HEK293 (cell line): ENCODE results near the gene SLC6A3.

Source experiments
- MYNN ChIP-seq: fragments of 450-650 bp; formaldehyde crosslinking; IDR thresholded peaks from 2 replicates; pipeline ENCODE4 v1.5.1; 2016; ENCODE audit warnings: missing biosample characterization, missing genetic modification characterization, borderline replicate concordance
- ZNF16 ChIP-seq: fragments of 450-650 bp; formaldehyde crosslinking; IDR thresholded peaks from 2 replicates; pipeline ENCODE4 v1.5.1; 2016; ENCODE audit warnings: low read depth, missing biosample characterization, missing genetic modification characterization
- ZNF350 ChIP-seq: fragments of 450-650 bp; formaldehyde crosslinking; IDR thresholded peaks from 2 replicates; pipeline ENCODE4 v1.5.0; 2017; ENCODE audit warnings: missing biosample characterization, mild to moderate bottlenecking, missing genetic modification characterization
- ZNF610 ChIP-seq: fragments of 450-650 bp; formaldehyde crosslinking; IDR thresholded peaks from 2 replicates; pipeline ENCODE4 v1.5.1; 2016; ENCODE audit warnings: missing biosample characterization, missing genetic modification characterization, borderline replicate concordance
- ZNF792 ChIP-seq: fragments of 450-650 bp; formaldehyde crosslinking; IDR thresholded peaks from 2 replicates; pipeline ENCODE4 v1.5.1; 2016; ENCODE audit warnings: missing biosample characterization, missing genetic modification characterization
- TF ChIP-seq, protein P1 (sequence below): fragments of 450-650 bp; formaldehyde crosslinking; IDR thresholded peaks from 2 replicates; pipeline ENCODE4 v1.5.1; 2016; ENCODE audit warnings: missing biosample characterization, missing genetic modification characterization
- TF ChIP-seq, protein P2 (sequence below): fragments of 450-650 bp; formaldehyde crosslinking; IDR thresholded peaks from 2 replicates; pipeline ENCODE4 v1.5.1; 2016; ENCODE audit warnings: missing biosample characterization, missing genetic modification characterization
- TF ChIP-seq, protein P3 (sequence below): fragments of 450-650 bp; formaldehyde crosslinking; IDR thresholded peaks from 2 replicates; pipeline ENCODE4 v1.5.1; 2016; ENCODE audit warnings: missing biosample characterization, missing genetic modification characterization

DNA sequence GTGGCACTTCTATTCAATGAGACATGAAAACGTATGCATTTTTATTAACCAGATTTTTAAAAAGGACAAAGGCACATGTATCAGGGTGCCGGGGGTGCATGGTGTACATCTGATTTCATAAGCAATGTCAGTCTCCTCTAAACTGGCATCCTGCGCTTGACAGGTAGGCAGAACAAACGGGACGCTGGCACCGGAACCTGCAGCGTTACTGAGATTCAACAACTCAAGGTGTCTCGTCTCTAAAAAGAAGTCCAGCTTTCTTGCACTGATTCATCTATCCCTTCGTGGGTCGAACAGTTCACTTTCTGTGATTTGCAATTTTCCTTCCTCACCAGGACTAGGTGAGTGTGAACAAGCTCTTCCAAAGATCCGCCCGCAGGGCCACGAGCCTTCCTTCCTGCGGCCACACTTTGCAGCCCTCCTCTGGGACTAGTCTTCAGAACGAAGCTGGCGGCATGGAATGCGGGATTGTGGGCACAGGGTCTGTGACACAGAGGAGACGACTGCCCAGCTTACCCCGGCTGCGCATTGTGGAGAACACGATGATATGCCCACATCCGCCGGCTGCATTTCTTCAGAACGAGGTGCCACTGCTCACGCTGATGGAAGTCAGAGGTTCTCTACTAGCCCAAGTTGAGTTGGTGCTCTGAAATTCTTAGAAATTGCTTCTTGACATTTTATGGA lies 7.2 kb downstream of the SLC6A3 start:
- TF ChIP-seq ZNF350, result no peak
- TF ChIP-seq MYNN, result no peak
- TF ChIP-seq ZNF16 (tag by site-specific recombination), result no peak
- TF ChIP-seq, protein P1, sequence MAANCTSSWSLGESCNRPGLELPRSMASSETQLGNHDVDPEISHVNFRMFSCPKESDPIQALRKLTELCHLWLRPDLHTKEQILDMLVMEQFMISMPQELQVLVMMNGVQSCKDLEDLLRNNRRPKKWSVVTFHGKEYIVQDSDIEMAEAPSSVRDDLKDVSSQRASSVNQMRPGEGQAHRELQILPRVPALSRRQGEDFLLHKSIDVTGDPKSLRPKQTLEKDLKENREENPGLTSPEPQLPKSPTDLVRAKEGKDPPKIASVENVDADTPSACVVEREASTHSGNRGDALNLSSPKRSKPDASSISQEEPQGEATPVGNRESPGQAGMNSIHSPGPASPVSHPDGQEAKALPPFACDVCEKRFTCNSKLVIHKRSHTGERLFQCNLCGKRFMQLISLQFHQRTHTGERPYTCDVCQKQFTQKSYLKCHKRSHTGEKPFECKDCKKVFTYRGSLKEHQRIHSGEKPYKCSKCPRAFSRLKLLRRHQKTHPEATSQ (tag by site-specific recombination), result no peak
- TF ChIP-seq, protein P2, sequence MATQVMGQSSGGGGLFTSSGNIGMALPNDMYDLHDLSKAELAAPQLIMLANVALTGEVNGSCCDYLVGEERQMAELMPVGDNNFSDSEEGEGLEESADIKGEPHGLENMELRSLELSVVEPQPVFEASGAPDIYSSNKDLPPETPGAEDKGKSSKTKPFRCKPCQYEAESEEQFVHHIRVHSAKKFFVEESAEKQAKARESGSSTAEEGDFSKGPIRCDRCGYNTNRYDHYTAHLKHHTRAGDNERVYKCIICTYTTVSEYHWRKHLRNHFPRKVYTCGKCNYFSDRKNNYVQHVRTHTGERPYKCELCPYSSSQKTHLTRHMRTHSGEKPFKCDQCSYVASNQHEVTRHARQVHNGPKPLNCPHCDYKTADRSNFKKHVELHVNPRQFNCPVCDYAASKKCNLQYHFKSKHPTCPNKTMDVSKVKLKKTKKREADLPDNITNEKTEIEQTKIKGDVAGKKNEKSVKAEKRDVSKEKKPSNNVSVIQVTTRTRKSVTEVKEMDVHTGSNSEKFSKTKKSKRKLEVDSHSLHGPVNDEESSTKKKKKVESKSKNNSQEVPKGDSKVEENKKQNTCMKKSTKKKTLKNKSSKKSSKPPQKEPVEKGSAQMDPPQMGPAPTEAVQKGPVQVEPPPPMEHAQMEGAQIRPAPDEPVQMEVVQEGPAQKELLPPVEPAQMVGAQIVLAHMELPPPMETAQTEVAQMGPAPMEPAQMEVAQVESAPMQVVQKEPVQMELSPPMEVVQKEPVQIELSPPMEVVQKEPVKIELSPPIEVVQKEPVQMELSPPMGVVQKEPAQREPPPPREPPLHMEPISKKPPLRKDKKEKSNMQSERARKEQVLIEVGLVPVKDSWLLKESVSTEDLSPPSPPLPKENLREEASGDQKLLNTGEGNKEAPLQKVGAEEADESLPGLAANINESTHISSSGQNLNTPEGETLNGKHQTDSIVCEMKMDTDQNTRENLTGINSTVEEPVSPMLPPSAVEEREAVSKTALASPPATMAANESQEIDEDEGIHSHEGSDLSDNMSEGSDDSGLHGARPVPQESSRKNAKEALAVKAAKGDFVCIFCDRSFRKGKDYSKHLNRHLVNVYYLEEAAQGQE (tag by site-specific recombination), result no peak
- TF ChIP-seq ZNF610 (tag by site-specific recombination), result no peak
- TF ChIP-seq, protein P3, sequence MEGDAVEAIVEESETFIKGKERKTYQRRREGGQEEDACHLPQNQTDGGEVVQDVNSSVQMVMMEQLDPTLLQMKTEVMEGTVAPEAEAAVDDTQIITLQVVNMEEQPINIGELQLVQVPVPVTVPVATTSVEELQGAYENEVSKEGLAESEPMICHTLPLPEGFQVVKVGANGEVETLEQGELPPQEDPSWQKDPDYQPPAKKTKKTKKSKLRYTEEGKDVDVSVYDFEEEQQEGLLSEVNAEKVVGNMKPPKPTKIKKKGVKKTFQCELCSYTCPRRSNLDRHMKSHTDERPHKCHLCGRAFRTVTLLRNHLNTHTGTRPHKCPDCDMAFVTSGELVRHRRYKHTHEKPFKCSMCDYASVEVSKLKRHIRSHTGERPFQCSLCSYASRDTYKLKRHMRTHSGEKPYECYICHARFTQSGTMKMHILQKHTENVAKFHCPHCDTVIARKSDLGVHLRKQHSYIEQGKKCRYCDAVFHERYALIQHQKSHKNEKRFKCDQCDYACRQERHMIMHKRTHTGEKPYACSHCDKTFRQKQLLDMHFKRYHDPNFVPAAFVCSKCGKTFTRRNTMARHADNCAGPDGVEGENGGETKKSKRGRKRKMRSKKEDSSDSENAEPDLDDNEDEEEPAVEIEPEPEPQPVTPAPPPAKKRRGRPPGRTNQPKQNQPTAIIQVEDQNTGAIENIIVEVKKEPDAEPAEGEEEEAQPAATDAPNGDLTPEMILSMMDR (tag by site-specific recombination), result no peak
- no peak for TF ChIP-seq ZNF792
